K562 (cell line): ENCODE data around the gene BMF. TPM values are rescaled to one million over a fixed set of nuclear protein-coding genes. Genes with fewer than 3 reads are reported as not detected.

Experiments used
- ATAC-seq: fragments of 200-7000 bp; cut with Tn5 transposase; 3 replicates; pipeline ENCODE4 v1.9.1; 2020; ENCODE audit warnings: moderate library complexity
- BruUV-seq: library from RNA; stranded (reverse); fragments of 400-500 nt; replicated peaks from 2 replicates; lab custom pipeline; 2021; lab: Mats Ljungman, UMichigan
- CTCF ChIA-PET: fragments of 300-600 bp; formaldehyde crosslinking; extraction: SDS; loops from one replicate; lab custom pipeline; 2021; ENCODE audit warnings: low intra/inter-chr PET ratio; lab: Yijun Ruan, JAX
- POLR2A ChIA-PET: fragments of 300-600, 350-650 bp; sonication (Branson Sonifier 250); formaldehyde crosslinking; extraction: SDS; loops from one replicate; lab custom pipeline; 2021; ENCODE audit warnings: antibody characterized with exemption, inconsistent platforms; lab: Yijun Ruan, JAX
- DNase-seq, 4 experiments: peaks; one replicate each; pipeline versions ENCODE4 v3.0.0 to v3.0.0-alpha.2; 2011 to 2018; ENCODE audit warnings: low spot score in 3 of 4, mixed read lengths in 3 of 4; ENCODE audit errors: extremely low read depth in 1 of 4
- FAIRE-seq: peaks from 2 replicates; lab custom pipeline; 2011; peaks lifted over from hg19 to GRCh38; lab: Jason Lieb, UNC
- H2AFZ ChIP-seq: 2 replicates; pipeline ENCODE4 v1.6.0; 2011; ENCODE audit warnings: low read depth, low read length, control low read depth, inconsistent platforms
- H3K27ac ChIP-seq: fragments of 200-600 bp; 3 replicates; pipeline ENCODE4 v1.8.0; 2011; ENCODE audit warnings: low read depth, mild to moderate bottlenecking, control low read depth, inconsistent platforms, low read length, moderate library complexity, mixed read lengths; ENCODE audit errors: extremely low read depth
- H3K27me3 ChIP-seq, 2 experiments: fragments of 300-600 bp in 1 of 2; 2 replicates in 1 of 2; 3 replicates in 1 of 2; pipeline versions ENCODE4 v1.6.0 to v1.8.0; 2011; ENCODE audit warnings: inconsistent platforms in 2 of 2, low read length in 2 of 2, mild to moderate bottlenecking in 1 of 2, mixed read lengths in 1 of 2, moderate library complexity in 1 of 2; ENCODE audit not compliant: control insufficient read depth in 2 of 2, insufficient read depth in 2 of 2
- H3K36me3 ChIP-seq: fragments of 300-600 bp; 3 replicates; pipeline ENCODE4 v1.8.0; 2011; ENCODE audit warnings: mild to moderate bottlenecking, low read length, inconsistent platforms; ENCODE audit not compliant: control insufficient read depth, insufficient read depth
- H3K4me1 ChIP-seq, 2 experiments: fragments of 200-600 bp in 1 of 2; replicated peaks in 1 of 2; 2 replicates in 1 of 2; 3 replicates in 1 of 2; pipeline versions ENCODE4 v1.5.1 to v1.8.0; 2011; ENCODE audit warnings: inconsistent platforms in 2 of 2, low read length in 2 of 2, mild to moderate bottlenecking in 1 of 2, mixed read lengths in 1 of 2, moderate library complexity in 1 of 2; ENCODE audit not compliant: control insufficient read depth in 2 of 2, insufficient read depth in 2 of 2
- H3K4me2 ChIP-seq: 2 replicates; pipeline ENCODE4 v1.6.1; 2011; ENCODE audit warnings: low read length, control low read depth, inconsistent platforms, mixed read lengths; ENCODE audit not compliant: insufficient read depth
- H3K4me3 ChIP-seq: fragments of 200-600 bp; sonication (generic), shearing (Covaris generic); 2 replicates; pipeline ENCODE4 v1.5.1; 2016; ENCODE audit warnings: control low read depth, inconsistent platforms
- H3K79me2 ChIP-seq: fragments of 200-600 bp; 3 replicates; pipeline ENCODE4 v1.8.0; 2011; ENCODE audit warnings: low read length, inconsistent platforms; ENCODE audit not compliant: control insufficient read depth, insufficient read depth
- H3K9ac ChIP-seq, 2 experiments: 2 replicates each; pipeline versions ENCODE4 v1.6.0 to v1.6.1; 2011; ENCODE audit warnings: low read depth in 2 of 2, low read length in 2 of 2, control low read depth in 1 of 2, inconsistent platforms in 1 of 2, mild to moderate bottlenecking in 1 of 2, mixed read lengths in 1 of 2; ENCODE audit not compliant: insufficient read depth in 1 of 2
- H3K9me1 ChIP-seq: one replicate; pipeline ENCODE4 v1.6.0; 2011; ENCODE audit warnings: inconsistent platforms, mild to moderate bottlenecking, low read length, moderate library complexity; ENCODE audit not compliant: control insufficient read depth, insufficient read depth
- H3K9me3 ChIP-seq: replicated peaks from 2 replicates; pipeline ENCODE4 v1.5.1; 2011; ENCODE audit warnings: low read depth, low read length, inconsistent platforms; ENCODE audit not compliant: control insufficient read depth, insufficient read depth
- H4K20me1 ChIP-seq: replicated peaks from 2 replicates; pipeline ENCODE4 v1.6.1; 2011; ENCODE audit warnings: low read length, inconsistent platforms, mixed read lengths; ENCODE audit not compliant: control insufficient read depth, insufficient read depth
- HNRNPK ChIP-seq: fragments of 200-400 bp; formaldehyde crosslinking; IDR thresholded peaks from one replicate; pipeline ENCODE4 v1.6.1; 2018; ENCODE audit warnings: mild to moderate bottlenecking, low read depth, low read length; ENCODE audit not compliant: poor library complexity, severe bottlenecking
- NCOA2 ChIP-seq, 2 experiments: fragments of 450-650 bp; IDR thresholded peaks; 2 replicates each; pipeline ENCODE4 v1.6.1; 2018; ENCODE audit warnings: mild to moderate bottlenecking in 2 of 2, moderate library complexity in 1 of 2; ENCODE audit not compliant: partially characterized antibody in 2 of 2
- PML ChIP-seq: IDR thresholded peaks from 2 replicates; pipeline ENCODE4 v1.6.1; 2012; ENCODE audit warnings: low read length, inconsistent platforms
- POLR2AphosphoS2 ChIP-seq: IDR thresholded peaks from 2 replicates; pipeline ENCODE4 v1.6.1; 2012; ENCODE audit warnings: low read length, improper control_type of control experiment
- POLR2AphosphoS5 ChIP-seq: IDR thresholded peaks from 2 replicates; pipeline ENCODE4 v1.6.1; 2011; ENCODE audit warnings: mild to moderate bottlenecking, low read depth, low read length, moderate library complexity; ENCODE audit not compliant: control insufficient read depth, insufficient read depth
- REST ChIP-seq, 2 experiments: fragments of 450-650 bp; formaldehyde crosslinking in 1 of 2; IDR thresholded peaks; 2 replicates each; pipeline versions ENCODE4 v1.4.0 to v1.6.1; 2014 to 2020; ENCODE audit warnings: mild to moderate bottlenecking in 2 of 2, borderline replicate concordance in 1 of 2, low read depth in 1 of 2
- RNF219 ChIP-seq: fragments of 250-450 bp; sonication (Bioruptor Pico); IDR thresholded peaks from 2 replicates; pipeline ENCODE4 v1.5.0; 2022; ENCODE audit warnings: mild to moderate bottlenecking
- SMAD1 ChIP-seq: fragments of 150-350 bp; IDR thresholded peaks from 2 replicates; pipeline ENCODE4 v1.6.1; 2014; ENCODE audit warnings: low read length, low read depth; ENCODE audit not compliant: partially characterized antibody
- TCFL5 ChIP-seq: fragments of 250-450 bp; sonication (Bioruptor Pico); conservative IDR thresholded peaks from 2 replicates; pipeline ENCODE4 v1.6.1; 2021; ENCODE audit warnings: mild to moderate bottlenecking, moderate library complexity, matching md5 sums
- ZNF444 ChIP-seq: fragments of 250-450 bp; sonication (Bioruptor Pico); IDR thresholded peaks from 2 replicates; pipeline ENCODE4 v1.4.0; 2020; ENCODE audit warnings: mild to moderate bottlenecking, moderate library complexity
- ZNF778 ChIP-seq: fragments of 450-650 bp; formaldehyde crosslinking; IDR thresholded peaks from 2 replicates; pipeline ENCODE4 v1.4.0; 2020; ENCODE audit warnings: mild to moderate bottlenecking, moderate library complexity
- ZNF780A ChIP-seq: fragments of 250-450 bp; sonication (Bioruptor Pico); IDR thresholded peaks from 2 replicates; pipeline ENCODE4 v1.5.0; 2021; ENCODE audit warnings: mild to moderate bottlenecking
- WGBS: fragments of 100-300 bp; shearing (Covaris generic); methylation state at CpG from one replicate; pipeline ENCODE4 v1.1.6; 2016; ENCODE audit warnings: low coverage, mixed read lengths; ENCODE audit not compliant: insufficient coverage; ENCODE audit errors: missing lambda C conversion rate; 5-methylcytosine and 5-hydroxymethylcytosine counted together
- in situ Hi-C: fragments of 300-500 bp; cut with MboI; formaldehyde crosslinking; loops from 4 replicates; pipeline ENCODE4 v1.15.0; 2018; ENCODE audit warnings: inconsistent platforms, mixed read lengths
- intact Hi-C: fragments of 100-400 bp; cut with micrococcal nuclease; formaldehyde crosslinking; loops from 2 replicates; pipeline ENCODE4 v1.14.2; 2022
- polyA plus RNA-seq, 8 experiments: library from polyadenylated mRNA; depleted of rRNA in 4 of 8; stranded (reverse) in 5 of 8; unstranded in 3 of 8; fragments of >200 nt; fragmentation: Nextera tagmentation in 2 of 8; fragmentation: Illumina TruSeq in 1 of 8; extraction: Ambion mirVana in 2 of 8; extraction: Trizol in 1 of 8; gene quantifications; 2 replicates each; pipeline versions ENCODE4 v1.2.1 to v1.2.3, GENCODE V29; 2011 to 2014; ENCODE audit warnings: inconsistent platforms in 1 of 8, missing spikeins in 1 of 8
- total RNA-seq, 7 experiments: library from RNA; depleted of rRNA in 6 of 7; stranded (reverse); fragments of >200 nt in 6 of 7; fragmentation: Illumina TruSeq in 2 of 7; extraction: Trizol in 2 of 7; gene quantifications; 2 replicates each; pipeline versions ENCODE4 v1.2.1 to v1.2.3, GENCODE V29; 2011 to 2021; ENCODE audit warnings: low replicate concordance in 1 of 7

The BMF gene
- total and polyA plus RNA-seq, 9 of the 15 experiments (the other 6 are each of a cell fraction or from before 2014, with no cell fraction given), result 0.25 to 0.91 (median 0.59) TPM; not detected in 2

GRCh38 chr15:40059821-40060220, 48.9 kb downstream of the BMF start:
- no peak for TF ChIP-seq TCFL5 (CRISPR knock-in tag)
- TF ChIP-seq ZNF780A (CRISPR knock-in tag), result no peak
- no peak for TF ChIP-seq NCOA2 (IDR thresholded peaks at IDR 0.05; ENCODE audit: partially characterized antibody in 2 of 2)
- TF ChIP-seq PML, result no peak
- TF ChIP-seq RNF219, result no peak
- no peak for TF ChIP-seq SMAD1
- no peak for TF ChIP-seq POLR2AphosphoS5
- no peak for TF ChIP-seq REST (IDR thresholded peaks at IDR 0.05; ENCODE audit: borderline replicate concordance)
- no peak for TF ChIP-seq REST (CRISPR knock-in tag; IDR thresholded peaks at IDR 0.05; ENCODE audit: low read depth)
- no peak for TF ChIP-seq HNRNPK
- TF ChIP-seq ZNF778 (CRISPR knock-in tag), result no peak
- no peak for TF ChIP-seq ZNF444 (CRISPR knock-in tag)
- no peak for TF ChIP-seq POLR2AphosphoS2
- TF ChIP-seq, all 486 proteins: peak for 0
- Histone ChIP-seq H2AFZ (no peak overlapping the region), H3K27me3 (no peaks in the 10 kb centered on the region), H3K9me1 (no peaks in the 10 kb centered on the region), H3K27ac (no peak overlapping the region), H3K9ac (no peak overlapping the region; a peak in 1 of 4 replicates), H3K36me3 (no peaks in the 10 kb centered on the region), H3K4me1 (peaks cover 0 to 3% of the 10 kb centered on the region in 2 experiments; a peak in 1 of 5 replicates), H4K20me1 (no peaks in the 10 kb centered on the region), H3K4me3 (no peak overlapping the region), H3K79me2 (no peaks in the 10 kb centered on the region), H3K9me3 (no peaks in the 10 kb centered on the region), H3K4me2 (no peak overlapping the region)
- intact Hi-C loops (no loop called here), in situ Hi-C loops (loop anchor here (10.0 kb wide), 1 partner anchor 365 kb away; no protein-coding TSS in a partner anchor)
- no TSS peak for BruUV-seq
- ATAC-seq (no peak), DNase-seq (no peak), FAIRE-seq (no peak)
- 45% methylated on average over 11 of the region's 11 CpGs for WGBS
- CTCF ChIA-PET, result no interaction called here
- POLR2A ChIA-PET, result interaction anchor here (0.6 to 1.4 kb wide), 6 partner anchors 8 to 339 kb away, joined by 3 to 6 read pairs (median 3); no protein-coding TSS in a partner anchor
